GM23338 (cell line): ENCODE measurements around the gene WDR47. TPM values are rescaled to one million over a fixed set of nuclear protein-coding genes. Genes with fewer than 3 reads are reported as not detected.

Source experiments
- ATAC-seq: fragments of 200-7000 bp; cut with Tn5 transposase; 3 replicates; pipeline ENCODE4 v1.9.1; 2020
- DNase-seq: peaks from one replicate; pipeline ENCODE4 v3.0.0-alpha.2; 2015; ENCODE audit warnings: low spot score
- H2AFZ ChIP-seq: fragments of 200-600 bp; sonication (generic); 2 replicates; pipeline ENCODE4 v1.8.0; 2016; ENCODE audit warnings: antibody characterized with exemption, mild to moderate bottlenecking, moderate library complexity
- H3F3A ChIP-seq: fragments of 200-600 bp; sonication (generic); replicated peaks from 2 replicates; pipeline ENCODE4 v1.8.0; 2017; ENCODE audit warnings: antibody characterized with exemption, mixed run types, low read depth
- H3K27ac ChIP-seq: fragments of 200-600 bp; sonication (generic); 2 replicates; pipeline ENCODE4 v1.6.1; 2016; ENCODE audit warnings: low read depth
- H3K27me3 ChIP-seq: fragments of 200-600 bp; sonication (generic); 2 replicates; pipeline ENCODE4 v1.8.0; 2016; ENCODE audit warnings: mild to moderate bottlenecking, mixed run types, moderate library complexity; ENCODE audit not compliant: insufficient read depth
- H3K36me3 ChIP-seq: fragments of 200-600 bp; sonication (generic); 2 replicates; pipeline ENCODE4 v1.8.0; 2016; ENCODE audit warnings: mild to moderate bottlenecking; ENCODE audit not compliant: insufficient read depth
- H3K4me1 ChIP-seq: fragments of 200-600 bp; sonication (generic); 2 replicates; pipeline ENCODE4 v1.8.0; 2016; ENCODE audit warnings: mild to moderate bottlenecking, moderate library complexity; ENCODE audit not compliant: insufficient read depth
- H3K4me2 ChIP-seq: fragments of 200-600 bp; sonication (generic); 2 replicates; pipeline ENCODE4 v1.7.1; 2017; ENCODE audit warnings: mixed run types
- H3K4me3 ChIP-seq: fragments of 200-600 bp; sonication (generic); 2 replicates; pipeline ENCODE4 v1.6.1; 2016; ENCODE audit warnings: mixed run types
- H3K79me2 ChIP-seq: fragments of 200-600 bp; sonication (generic); replicated peaks from 2 replicates; pipeline ENCODE4 v1.8.0; 2017; ENCODE audit warnings: mild to moderate bottlenecking; ENCODE audit not compliant: insufficient read depth
- H3K9me2 ChIP-seq: fragments of 200-600 bp; sonication (generic); 2 replicates; pipeline ENCODE4 v1.8.0; 2017; ENCODE audit not compliant: insufficient read depth
- H4K20me1 ChIP-seq: fragments of 200-600 bp; sonication (generic); replicated peaks from 2 replicates; pipeline ENCODE4 v1.8.0; 2017; ENCODE audit warnings: mild to moderate bottlenecking; ENCODE audit not compliant: insufficient read depth
- H3K27ac Mint-ChIP-seq: 2 replicates; pipeline ENCODE4 v1.8.0; 2020; ENCODE audit warnings: inconsistent platforms, mild to moderate bottlenecking, moderate library complexity, mixed read lengths
- H3K27me3 Mint-ChIP-seq: 3 replicates; pipeline ENCODE4 v1.8.0; 2022; ENCODE audit warnings: low read depth, mild to moderate bottlenecking, moderate library complexity, mixed read lengths, inconsistent platforms; ENCODE audit not compliant: insufficient read depth, poor library complexity
- H3K36me3 Mint-ChIP-seq: 3 replicates; pipeline ENCODE4 v1.8.0; 2021; ENCODE audit warnings: low read depth, mild to moderate bottlenecking, inconsistent platforms, moderate library complexity, mixed read lengths
- H3K4me1 Mint-ChIP-seq: 3 replicates; pipeline ENCODE4 v1.8.0; 2020; ENCODE audit warnings: mild to moderate bottlenecking, inconsistent platforms, mixed read lengths
- H3K4me3 Mint-ChIP-seq: 3 replicates; pipeline ENCODE4 v1.8.0; 2021; ENCODE audit warnings: moderate library complexity, mild to moderate bottlenecking, inconsistent platforms, mixed read lengths
- H3K9me3 Mint-ChIP-seq: 3 replicates; pipeline ENCODE4 v1.8.0; 2020; ENCODE audit warnings: moderate library complexity, mild to moderate bottlenecking, inconsistent platforms, mixed read lengths
- CREB1 ChIP-seq: fragments of 250-450 bp; sonication (Bioruptor Pico); IDR thresholded peaks from 2 replicates; pipeline ENCODE4 v1.5.0; 2020; ENCODE audit warnings: low read depth, mild to moderate bottlenecking, moderate library complexity
- EZH2 ChIP-seq: fragments of 200-600 bp; sonication (generic); IDR thresholded peaks from one replicate; pipeline ENCODE4 v1.8.0; 2017; ENCODE audit warnings: antibody characterized with exemption, mild to moderate bottlenecking, low read depth; ENCODE audit not compliant: unreplicated experiment
- EZH2phosphoT487 ChIP-seq: fragments of 200-600 bp; sonication (generic); IDR thresholded peaks from one replicate; pipeline ENCODE4 v1.8.1; 2018; ENCODE audit warnings: antibody characterized with exemption; ENCODE audit not compliant: unreplicated experiment
- NANOG ChIP-seq: IDR thresholded peaks from 2 replicates; pipeline ENCODE4 v1.6.1; 2016; ENCODE audit warnings: antibody characterized with exemption, borderline replicate concordance
- POLR2AphosphoS5 ChIP-seq: IDR thresholded peaks from 2 replicates; pipeline ENCODE4 v1.6.1; 2016; ENCODE audit warnings: antibody characterized with exemption, low read depth
- REST ChIP-seq: IDR thresholded peaks from one replicate; pipeline ENCODE4 v1.6.1; 2018; ENCODE audit warnings: antibody characterized with exemption; ENCODE audit not compliant: unreplicated experiment
- ZNF114 ChIP-seq: fragments of 250-450 bp; sonication (Bioruptor Pico); IDR thresholded peaks from 2 replicates; pipeline ENCODE4 v1.5.0; 2020; ENCODE audit warnings: mild to moderate bottlenecking, moderate library complexity
- ZNF331 ChIP-seq: fragments of 250-450 bp; sonication (Bioruptor Pico); IDR thresholded peaks from 2 replicates; pipeline ENCODE4 v1.5.0; 2020; ENCODE audit warnings: low read depth, mild to moderate bottlenecking, moderate library complexity
- polyA plus RNA-seq: library from polyadenylated mRNA; unstranded; fragments of >200 nt; fragmentation: Nextera tagmentation; extraction: Ambion mirVana; gene quantifications from 2 replicates; pipeline ENCODE4 v1.2.1, GENCODE V29; 2016
- total RNA-seq: library from RNA; depleted of rRNA; stranded (reverse); fragments of >200 nt; shearing (Covaris generic); gene quantifications from 2 replicates; pipeline ENCODE4 v1.2.3, GENCODE V29; 2014
- TF ChIP-seq, protein P1 (sequence below), 2 experiments: fragments of 200-600 bp in 1 of 2; sonication (generic) in 1 of 2; conservative IDR thresholded peaks; 2 replicates each; pipeline versions ENCODE4 v1.5.1 to v1.6.1; 2016 to 2017; ENCODE audit warnings: antibody characterized with exemption in 2 of 2, low read depth in 2 of 2, mild to moderate bottlenecking in 2 of 2, moderate library complexity in 1 of 2
- TF ChIP-seq, protein P2 (sequence below): fragments of 250-450 bp; sonication (Bioruptor Pico); IDR thresholded peaks from 2 replicates; pipeline ENCODE4 v1.5.0; 2020; ENCODE audit warnings: mild to moderate bottlenecking, moderate library complexity

WDR47 gene
- total and polyA plus RNA-seq, 2 experiments from 2014 or later = 3.9 to 5.2 TPM

DNA sequence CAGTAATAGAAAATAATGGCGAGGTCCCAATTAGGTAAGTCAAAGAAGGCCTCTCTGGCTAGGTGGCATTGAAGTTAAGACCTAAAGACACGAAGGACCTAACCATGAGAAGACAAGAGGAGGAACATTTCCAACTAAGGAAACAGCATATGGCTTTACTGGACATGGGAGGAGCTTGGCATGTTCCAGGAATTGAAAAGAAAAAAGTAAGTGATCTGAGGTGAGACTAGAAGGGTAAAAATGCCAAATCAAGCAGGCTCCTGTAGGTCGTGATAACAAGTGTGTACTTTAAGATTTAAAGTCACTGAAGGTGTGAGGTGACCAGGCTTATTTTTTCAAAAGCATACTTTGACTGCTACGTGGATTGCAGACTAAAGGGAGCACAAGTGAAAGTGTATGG is 65.2 kb downstream of the WDR47 start (continued):
- TF ChIP-seq REST (no peak), ZNF114 (CRISPR knock-in tag) (no peak)

DNA sequence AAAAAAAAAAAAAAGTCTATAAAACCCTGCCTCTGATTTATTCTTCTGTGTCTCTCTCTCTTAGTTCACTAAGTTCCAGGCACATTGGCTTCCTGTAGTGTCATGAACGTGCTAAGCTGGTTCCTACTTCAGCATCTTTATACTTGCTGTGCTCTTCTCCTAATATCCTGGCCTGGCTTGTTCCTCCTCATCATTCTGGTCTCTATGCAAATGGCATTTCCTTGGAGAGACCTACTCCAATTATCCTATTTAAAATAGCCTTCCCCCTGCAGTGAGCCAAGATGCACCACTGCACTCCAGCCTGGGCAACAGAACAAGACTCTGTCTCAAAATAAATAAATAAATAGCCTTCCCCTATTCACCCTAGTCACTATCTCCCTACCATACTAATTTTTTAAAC is 69.0 kb downstream of the WDR47 start:
- H2AFZ ChIP-seq = no peak overlapping the region
- no peaks in the 10 kb centered on the region for H3K36me3 ChIP-seq
- peaks cover 4% of the 10 kb centered on the region for H3K27me3 Mint-ChIP-seq
- no peak overlapping the region for H3K4me3 ChIP-seq
- H3K79me2 ChIP-seq = no peaks in the 10 kb centered on the region
- no peaks in the 10 kb centered on the region for H3K27me3 ChIP-seq
- ATAC-seq (no peak), DNase-seq (no peak)
- H3K36me3 Mint-ChIP-seq = no peaks in the 10 kb centered on the region
- no peaks in the 10 kb centered on the region for H3F3A ChIP-seq
- no peak overlapping the region for H3K27ac ChIP-seq
- H3K4me2 ChIP-seq = no peak overlapping the region
- H3K4me3 Mint-ChIP-seq = no peak overlapping the region
- H3K9me2 ChIP-seq = no peaks in the 10 kb centered on the region
- H3K27ac Mint-ChIP-seq = no peak overlapping the region
- H3K4me1 ChIP-seq = peaks cover 7% of the 10 kb centered on the region; the same call in 1 of the 2 replicates
- no peaks in the 10 kb centered on the region for H4K20me1 ChIP-seq
- H3K9me3 Mint-ChIP-seq = no peaks in the 10 kb centered on the region
- peaks cover 13% of the 10 kb centered on the region for H3K4me1 Mint-ChIP-seq
- TF ChIP-seq CREB1 (CRISPR knock-in tag) (no peak), EZH2 (no peak), ZNF331 (CRISPR knock-in tag) (no peak), EZH2phosphoT487 (no peak), REST (no peak), NANOG (no peak), ZNF114 (CRISPR knock-in tag) (no peak), POLR2AphosphoS5 (no peak)
- TF ChIP-seq, protein P1, sequence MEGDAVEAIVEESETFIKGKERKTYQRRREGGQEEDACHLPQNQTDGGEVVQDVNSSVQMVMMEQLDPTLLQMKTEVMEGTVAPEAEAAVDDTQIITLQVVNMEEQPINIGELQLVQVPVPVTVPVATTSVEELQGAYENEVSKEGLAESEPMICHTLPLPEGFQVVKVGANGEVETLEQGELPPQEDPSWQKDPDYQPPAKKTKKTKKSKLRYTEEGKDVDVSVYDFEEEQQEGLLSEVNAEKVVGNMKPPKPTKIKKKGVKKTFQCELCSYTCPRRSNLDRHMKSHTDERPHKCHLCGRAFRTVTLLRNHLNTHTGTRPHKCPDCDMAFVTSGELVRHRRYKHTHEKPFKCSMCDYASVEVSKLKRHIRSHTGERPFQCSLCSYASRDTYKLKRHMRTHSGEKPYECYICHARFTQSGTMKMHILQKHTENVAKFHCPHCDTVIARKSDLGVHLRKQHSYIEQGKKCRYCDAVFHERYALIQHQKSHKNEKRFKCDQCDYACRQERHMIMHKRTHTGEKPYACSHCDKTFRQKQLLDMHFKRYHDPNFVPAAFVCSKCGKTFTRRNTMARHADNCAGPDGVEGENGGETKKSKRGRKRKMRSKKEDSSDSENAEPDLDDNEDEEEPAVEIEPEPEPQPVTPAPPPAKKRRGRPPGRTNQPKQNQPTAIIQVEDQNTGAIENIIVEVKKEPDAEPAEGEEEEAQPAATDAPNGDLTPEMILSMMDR (conservative IDR thresholded peaks at IDR 0.05; ENCODE audit: low read depth in 2 of 2) = no peak
- TF ChIP-seq, protein P2, sequence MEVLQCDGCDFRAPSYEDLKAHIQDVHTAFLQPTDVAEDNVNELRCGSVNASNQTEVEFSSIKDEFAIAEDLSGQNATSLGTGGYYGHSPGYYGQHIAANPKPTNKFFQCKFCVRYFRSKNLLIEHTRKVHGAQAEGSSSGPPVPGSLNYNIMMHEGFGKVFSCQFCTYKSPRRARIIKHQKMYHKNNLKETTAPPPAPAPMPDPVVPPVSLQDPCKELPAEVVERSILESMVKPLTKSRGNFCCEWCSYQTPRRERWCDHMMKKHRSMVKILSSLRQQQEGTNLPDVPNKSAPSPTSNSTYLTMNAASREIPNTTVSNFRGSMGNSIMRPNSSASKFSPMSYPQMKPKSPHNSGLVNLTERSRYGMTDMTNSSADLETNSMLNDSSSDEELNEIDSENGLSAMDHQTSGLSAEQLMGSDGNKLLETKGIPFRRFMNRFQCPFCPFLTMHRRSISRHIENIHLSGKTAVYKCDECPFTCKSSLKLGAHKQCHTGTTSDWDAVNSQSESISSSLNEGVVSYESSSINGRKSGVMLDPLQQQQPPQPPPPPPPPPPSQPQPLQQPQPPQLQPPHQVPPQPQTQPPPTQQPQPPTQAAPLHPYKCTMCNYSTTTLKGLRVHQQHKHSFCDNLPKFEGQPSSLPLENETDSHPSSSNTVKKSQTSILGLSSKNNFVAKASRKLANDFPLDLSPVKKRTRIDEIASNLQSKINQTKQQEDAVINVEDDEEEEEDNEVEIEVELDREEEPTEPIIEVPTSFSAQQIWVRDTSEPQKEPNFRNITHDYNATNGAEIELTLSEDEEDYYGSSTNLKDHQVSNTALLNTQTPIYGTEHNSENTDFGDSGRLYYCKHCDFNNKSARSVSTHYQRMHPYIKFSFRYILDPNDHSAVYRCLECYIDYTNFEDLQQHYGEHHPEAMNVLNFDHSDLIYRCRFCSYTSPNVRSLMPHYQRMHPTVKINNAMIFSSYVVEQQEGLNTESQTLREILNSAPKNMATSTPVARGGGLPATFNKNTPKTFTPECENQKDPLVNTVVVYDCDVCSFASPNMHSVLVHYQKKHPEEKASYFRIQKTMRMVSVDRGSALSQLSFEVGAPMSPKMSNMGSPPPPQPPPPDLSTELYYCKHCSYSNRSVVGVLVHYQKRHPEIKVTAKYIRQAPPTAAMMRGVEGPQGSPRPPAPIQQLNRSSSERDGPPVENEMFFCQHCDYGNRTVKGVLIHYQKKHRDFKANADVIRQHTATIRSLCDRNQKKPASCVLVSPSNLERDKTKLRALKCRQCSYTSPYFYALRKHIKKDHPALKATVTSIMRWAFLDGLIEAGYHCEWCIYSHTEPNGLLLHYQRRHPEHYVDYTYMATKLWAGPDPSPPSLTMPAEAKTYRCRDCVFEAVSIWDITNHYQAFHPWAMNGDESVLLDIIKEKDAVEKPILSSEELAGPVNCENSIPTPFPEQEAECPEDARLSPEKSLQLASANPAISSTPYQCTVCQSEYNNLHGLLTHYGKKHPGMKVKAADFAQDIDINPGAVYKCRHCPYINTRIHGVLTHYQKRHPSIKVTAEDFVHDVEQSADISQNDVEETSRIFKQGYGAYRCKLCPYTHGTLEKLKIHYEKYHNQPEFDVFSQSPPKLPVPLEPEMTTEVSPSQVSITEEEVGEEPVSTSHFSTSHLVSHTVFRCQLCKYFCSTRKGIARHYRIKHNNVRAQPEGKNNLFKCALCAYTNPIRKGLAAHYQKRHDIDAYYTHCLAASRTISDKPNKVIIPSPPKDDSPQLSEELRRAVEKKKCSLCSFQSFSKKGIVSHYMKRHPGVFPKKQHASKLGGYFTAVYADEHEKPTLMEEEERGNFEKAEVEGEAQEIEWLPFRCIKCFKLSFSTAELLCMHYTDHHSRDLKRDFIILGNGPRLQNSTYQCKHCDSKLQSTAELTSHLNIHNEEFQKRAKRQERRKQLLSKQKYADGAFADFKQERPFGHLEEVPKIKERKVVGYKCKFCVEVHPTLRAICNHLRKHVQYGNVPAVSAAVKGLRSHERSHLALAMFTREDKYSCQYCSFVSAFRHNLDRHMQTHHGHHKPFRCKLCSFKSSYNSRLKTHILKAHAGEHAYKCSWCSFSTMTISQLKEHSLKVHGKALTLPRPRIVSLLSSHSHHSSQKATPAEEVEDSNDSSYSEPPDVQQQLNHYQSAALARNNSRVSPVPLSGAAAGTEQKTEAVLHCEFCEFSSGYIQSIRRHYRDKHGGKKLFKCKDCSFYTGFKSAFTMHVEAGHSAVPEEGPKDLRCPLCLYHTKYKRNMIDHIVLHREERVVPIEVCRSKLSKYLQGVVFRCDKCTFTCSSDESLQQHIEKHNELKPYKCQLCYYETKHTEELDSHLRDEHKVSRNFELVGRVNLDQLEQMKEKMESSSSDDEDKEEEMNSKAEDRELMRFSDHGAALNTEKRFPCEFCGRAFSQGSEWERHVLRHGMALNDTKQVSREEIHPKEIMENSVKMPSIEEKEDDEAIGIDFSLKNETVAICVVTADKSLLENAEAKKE = no peak
